Measurements from ENCODE around the gene NCOA6.
"Not testable (repeated sequence)": the region's sequence is repeated elsewhere in the genome, so short reads cannot be mapped to it uniquely, and the experiment has no call there.

NCOA6 gene

DNA sequence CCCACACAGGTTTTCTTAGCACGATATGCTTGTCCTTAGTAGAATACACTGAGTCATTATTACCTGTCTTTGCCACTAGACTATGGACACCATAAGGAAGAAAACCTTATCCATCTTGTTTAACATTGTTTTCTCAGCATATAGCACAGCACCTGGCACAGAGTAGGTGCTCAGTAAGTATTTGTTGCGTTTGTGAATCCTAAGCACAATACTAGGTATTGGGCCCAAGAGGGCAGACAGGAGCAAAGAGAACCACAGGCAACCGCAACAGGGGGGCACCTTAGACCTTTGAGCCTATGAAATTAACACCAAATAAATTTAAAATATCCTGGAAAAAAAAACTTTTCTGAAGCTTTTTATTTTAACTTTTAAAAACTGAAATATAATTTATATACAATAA is 3.7 kb upstream of the NCOA6 start:
- no peak for DNase-seq (ENCODE audit: low spot score)

DNA sequence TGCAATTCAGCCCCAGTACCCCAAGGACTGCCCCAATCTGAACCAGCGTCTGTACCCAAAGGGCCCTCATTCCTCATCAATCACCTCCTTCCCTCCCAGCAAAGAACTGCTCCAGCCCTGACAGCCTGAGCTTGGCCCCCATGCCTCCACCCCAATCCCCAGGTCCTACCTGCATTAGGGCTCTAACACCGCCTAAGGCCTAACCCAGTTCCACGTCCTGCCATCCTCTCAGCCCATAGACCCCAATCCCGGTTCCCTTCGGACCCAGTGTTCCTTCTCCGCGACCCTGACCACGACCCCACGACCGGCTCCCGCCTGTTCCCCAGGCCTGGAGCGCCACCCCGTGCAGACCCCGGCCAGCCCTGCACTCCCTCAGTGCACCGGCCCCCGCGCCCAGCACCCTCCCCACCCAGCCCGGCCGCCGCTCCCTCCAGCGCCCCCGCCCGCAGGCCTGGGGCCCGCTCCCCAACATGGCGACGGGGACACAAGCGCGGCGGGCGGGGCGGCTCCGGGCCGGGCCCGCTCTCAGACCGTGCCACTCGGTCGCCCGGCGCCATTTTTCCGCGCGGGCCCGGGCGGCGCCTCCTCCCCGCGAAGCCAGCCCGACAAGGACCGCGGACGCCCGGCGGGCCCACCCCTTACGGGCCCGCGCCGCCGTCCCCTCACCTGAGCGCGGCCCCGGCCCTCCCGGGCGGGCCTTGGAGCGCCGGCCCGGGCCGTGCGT is 483 bp downstream of the NCOA6 start:
- DNase-seq (ENCODE audit: low spot score): peak; percentile 51

DNA sequence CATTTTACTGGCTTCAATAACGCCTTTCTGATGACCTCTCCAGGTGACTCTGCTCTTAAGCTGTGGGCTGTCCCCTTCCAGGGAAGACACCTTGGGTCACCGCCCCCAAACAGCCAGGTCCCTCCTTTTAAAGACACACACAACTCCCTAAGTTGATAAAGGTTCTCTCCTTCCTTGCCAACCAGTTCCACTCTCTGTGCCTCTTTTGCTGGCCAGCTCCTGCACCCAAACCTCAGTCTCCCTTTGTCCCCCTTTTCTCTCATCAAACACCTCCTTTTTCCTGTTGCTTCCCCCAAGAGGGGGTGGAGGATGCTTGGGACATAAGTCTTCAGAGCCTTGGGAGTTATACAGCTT is 1.0 kb downstream of the NCOA6 start:
- DNase-seq (ENCODE audit: low spot score): peak; percentile 86

DNA sequence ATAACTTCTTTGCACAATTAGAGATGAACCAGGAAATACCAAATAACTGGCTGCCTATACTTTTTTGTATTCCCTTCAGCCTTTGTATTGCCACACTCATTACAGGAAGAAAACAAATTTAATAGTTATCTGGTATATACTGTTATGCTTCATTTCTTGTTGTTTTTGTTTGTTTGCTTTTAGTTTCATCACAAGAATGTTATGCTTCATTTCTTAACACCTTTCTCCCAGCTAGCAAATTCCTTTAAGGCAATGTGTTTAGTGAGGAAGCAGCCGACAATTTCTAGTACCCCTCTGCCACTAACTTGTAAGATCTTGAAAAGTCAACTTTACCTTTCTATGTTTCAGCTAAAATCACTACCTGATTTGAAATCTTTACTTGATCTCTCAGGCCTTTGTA is 1.4 kb downstream of the NCOA6 start:
- no peak for DNase-seq (ENCODE audit: low spot score)

DNA sequence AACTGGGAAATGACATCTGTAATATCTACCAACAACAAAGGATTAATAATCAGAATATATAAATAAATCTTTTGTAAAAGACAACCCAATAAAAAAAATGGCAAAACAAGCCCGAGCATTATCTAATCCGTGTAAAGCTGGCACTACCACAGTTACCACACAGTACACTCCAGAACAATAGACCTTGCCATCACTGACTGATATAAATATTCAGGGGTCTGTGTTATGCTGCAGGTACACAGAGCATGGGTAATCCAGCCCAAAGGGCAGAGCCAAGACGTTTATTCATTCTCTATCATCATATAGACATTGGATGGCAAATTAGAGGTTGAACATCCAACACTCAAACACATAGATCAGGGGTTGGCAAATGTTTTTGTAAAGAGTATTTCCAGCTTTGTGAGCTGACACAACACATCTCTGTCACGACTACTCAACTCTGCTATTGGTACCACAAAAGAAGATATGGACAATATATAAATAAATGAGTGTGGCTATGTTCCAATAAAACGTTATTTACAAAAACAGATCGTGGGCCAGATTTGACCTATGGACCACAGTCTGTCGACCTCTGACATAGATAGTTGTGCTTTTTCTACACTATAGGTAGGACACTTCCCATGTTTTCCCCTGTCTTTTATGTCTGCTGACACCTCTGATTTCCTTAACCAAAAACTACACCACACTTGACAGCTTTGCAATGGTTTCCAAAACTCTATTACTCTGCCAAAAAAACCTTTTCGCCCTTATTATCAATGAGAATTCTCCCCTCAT is 4.5 kb downstream of the NCOA6 start:
- no peak for DNase-seq (ENCODE audit: low spot score)

DNA sequence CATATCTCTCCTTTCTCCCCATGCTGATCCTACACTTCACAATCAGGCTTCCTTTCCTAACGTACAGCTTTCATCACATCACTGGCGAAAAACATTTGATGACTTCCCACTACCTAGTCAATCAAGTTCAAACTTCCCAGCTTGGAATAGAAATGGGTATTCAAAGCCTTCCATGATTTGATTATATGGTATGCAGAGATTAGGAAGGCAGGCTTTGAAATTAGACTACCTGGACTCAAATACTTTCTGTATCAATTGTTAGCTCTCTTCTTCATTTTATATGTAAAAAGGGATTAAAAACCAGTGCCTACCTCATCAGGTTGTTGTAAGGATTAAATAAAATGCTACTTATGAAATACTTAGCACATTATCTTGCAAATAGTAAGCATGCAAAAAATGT is 7.7 kb downstream of the NCOA6 start:
- no peak for DNase-seq (ENCODE audit: low spot score)

DNA sequence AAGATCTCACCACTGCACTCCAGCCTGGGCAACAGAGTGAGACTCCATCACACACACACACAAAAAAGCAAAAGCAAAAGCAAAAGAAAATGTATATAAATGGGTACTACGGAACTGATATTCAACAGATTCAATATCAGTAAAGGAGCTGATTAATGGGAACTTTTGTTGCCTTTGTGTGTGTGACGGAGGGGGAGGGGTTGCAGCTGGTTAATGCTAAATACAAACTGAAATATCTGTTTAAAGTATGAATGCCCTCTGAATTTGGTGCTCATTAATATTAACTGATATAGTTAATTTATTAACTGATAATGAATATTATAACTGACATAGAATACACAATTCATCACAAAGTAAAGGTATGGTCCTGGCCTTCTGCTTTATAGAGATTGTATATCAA is 8.4 kb downstream of the NCOA6 start:
- no peak for DNase-seq (ENCODE audit: low spot score)

DNA sequence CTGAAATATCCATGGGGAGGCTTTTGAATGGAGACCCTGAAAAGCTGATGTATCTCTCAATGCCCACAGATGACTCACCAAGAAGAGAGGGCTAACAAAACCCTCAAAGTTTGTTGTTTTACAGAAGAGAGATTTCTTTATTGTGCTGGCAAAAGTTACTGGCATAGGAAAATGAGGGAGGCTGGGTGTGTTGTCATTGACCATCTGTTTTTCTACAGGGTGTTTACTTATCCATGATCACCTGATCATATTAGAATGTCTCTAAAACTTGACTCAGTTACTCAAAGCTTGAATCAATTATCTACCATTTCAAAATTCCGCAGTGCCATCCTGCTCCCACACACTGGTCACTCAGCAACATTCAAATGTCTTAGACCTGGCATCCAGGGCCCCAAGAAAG is 9.8 kb downstream of the NCOA6 start:
- DNase-seq (ENCODE audit: low spot score): no peak

DNA sequence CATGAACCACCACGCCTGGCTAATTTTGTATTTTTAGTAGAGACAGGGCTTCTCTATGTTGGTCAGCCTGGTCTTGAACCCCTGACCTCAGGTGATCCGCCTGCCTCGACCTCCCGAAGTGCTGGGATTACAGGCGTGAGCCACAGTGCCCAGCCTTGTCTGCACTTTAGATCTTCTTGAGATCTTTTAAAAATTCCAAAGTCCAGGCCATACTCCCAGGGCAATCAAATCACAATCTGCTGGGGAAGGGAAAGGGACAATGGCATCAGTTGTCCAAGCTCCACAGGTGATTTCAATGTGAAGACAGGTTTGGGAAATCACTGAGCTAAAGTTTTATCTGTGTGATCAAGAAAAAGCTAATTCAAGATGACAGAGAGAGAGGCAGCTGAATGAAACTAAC is 16.9 kb downstream of the NCOA6 start:
- DNase-seq (ENCODE audit: low spot score): no peak

DNA sequence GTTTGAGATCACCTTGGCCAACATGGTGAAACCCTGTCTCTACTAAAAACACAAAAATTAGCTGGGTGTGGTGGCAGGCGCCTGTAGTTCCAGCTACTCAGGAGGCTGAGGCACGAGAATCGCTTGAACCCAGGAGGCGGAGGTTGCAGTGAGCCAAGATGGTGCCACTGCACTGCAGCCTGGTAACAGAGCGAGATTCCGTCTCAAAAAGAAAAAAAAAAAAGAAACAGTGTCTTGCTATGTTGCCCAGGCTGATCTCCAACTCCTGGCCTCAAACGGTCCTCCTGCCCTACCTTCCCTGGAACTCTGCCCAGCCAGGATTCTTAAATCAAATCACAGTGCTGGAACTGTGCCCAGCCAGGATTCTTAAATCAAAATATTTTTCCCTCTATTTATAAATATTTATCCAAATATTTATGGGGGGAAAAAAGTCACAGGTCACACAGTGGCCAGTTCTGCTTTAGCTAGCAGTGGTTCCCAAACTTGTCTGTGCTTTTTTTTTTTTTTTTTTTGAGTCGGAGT is 17.4 kb downstream of the NCOA6 start:
- not testable (repeated sequence) for DNase-seq (ENCODE audit: low spot score)

DNA sequence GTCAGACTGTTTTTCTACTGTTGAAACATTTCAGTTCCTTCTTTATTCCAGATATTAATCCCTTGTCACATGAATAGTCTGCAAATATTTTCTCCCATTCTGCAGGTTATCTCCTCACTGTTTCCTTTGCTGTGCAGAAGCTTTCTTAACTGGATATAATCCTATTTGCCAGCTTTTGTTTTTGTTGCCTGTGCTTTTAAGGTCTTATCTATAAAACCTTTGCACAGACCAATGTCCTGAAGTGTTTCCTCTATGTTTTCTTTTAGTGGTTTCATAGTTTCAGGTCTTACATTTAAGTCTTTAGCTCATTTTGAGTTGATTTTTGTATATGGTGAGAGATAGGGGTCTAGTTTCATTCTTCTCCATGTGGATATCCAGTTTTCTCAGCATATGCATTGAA is 19.2 kb downstream of the NCOA6 start:
- DNase-seq (ENCODE audit: low spot score): no peak

DNA sequence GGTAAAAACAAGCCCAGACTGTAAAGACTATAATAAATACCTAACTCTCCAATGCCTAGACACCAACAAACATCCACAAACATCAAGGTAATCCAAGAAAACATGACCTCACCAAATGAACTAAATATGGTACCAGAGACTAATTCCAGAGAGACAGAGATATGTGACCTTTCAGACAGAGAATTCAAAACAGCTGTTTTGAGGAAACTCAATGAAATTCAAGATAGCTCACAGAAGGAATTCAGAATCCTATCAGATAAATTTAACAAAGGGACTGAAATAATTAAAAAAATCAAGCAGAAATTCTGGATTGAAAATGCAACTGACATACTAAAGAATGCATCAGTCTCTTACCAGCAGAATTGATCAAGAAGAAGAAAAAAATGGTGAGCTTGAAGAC is 26.6 kb downstream of the NCOA6 start:
- DNase-seq (ENCODE audit: low spot score): no peak

DNA sequence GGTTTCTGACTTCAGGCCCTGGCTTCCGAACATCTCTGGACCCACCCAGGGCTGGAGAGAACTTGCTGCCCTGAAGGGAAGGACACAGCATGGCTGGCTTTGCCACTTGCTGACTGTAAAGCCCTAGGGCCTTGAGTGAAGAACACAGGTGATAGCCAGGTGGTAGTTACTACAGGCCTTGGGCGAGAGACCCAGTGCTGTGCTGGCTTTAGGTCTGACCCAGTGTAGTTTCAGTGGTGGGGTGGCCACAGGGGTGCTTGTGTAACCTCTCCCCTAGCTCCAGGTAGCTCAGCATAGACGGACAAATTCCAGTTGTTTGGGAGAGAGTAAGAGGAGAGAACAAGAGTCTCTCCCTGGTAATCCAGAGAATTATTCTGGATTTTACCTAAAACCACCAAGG is 27.1 kb downstream of the NCOA6 start:
- no peak for DNase-seq (ENCODE audit: low spot score)

DNA sequence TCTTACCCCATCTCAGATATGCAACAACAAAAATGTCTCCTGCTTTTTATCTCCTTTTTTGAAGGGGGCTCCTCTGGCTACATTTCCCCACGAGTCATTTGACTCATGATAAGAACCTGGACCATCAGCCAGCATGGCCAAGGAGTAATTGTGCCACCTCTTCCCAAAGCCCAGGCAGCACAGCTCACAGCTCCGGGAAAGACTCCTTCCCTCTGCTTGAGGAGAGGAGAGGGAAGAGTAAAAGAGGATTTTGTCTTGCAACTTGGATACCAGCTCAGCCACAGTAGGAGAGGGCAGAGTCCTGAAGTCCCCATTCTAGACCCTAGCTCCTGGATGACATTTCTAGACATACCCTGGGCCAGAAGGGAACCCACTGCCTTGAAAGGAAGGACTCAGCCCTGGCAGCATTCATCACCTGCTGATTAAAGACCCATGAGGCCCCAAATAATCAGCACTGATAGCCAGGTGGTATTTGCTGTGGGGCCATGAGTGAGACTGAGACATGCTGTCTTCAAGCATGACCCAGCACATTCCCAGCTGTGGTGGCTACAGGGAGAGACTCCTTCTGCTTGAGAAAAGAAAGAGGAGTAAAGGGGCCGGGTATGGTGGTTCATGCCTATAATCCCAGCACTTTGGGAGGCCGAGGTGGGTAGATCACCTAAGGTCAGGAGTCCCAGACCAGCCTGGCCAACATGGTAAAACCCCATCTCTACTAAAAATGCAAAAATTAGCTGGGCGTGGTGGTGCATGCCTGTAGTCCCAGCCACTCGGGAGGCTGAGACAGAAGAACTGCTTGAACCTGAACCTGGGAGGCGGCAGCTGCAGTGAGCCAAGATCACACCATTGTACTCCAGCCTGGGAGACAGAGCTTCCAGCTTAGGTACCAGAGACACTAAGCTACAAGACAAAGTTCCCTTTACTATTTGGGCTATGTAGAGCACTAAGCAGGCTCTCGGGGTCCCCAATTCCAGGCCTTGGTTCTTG is 28.1 kb downstream of the NCOA6 start:
- no peak for DNase-seq (ENCODE audit: low spot score)

DNA sequence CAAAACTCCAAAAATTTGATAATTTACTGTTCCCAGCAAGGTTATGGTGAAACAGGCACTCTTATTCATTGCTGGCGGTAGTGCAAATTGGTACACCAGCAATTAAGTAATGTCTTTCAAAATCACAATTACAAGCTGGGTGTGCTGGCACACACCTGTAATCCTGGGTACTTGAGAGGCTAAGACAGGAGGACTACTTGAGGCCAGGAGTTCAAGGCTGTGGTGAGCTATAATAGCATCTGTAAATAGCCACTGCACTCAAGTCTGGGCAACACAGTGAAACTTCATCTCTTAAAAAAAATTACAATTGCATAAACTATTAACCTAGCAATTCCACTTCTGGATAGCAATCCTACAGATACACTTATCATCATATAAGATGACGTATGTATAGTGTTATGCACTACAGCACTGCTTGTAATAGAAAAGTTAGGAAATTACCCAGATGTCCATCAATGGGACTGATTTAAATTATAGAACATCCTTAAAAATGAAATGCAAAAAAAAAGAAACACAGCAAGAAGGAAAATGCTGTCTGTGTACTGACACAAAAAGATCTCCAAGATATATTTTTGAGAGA is 31.4 kb downstream of the NCOA6 start:
- no peak for DNase-seq (ENCODE audit: low spot score)

DNA sequence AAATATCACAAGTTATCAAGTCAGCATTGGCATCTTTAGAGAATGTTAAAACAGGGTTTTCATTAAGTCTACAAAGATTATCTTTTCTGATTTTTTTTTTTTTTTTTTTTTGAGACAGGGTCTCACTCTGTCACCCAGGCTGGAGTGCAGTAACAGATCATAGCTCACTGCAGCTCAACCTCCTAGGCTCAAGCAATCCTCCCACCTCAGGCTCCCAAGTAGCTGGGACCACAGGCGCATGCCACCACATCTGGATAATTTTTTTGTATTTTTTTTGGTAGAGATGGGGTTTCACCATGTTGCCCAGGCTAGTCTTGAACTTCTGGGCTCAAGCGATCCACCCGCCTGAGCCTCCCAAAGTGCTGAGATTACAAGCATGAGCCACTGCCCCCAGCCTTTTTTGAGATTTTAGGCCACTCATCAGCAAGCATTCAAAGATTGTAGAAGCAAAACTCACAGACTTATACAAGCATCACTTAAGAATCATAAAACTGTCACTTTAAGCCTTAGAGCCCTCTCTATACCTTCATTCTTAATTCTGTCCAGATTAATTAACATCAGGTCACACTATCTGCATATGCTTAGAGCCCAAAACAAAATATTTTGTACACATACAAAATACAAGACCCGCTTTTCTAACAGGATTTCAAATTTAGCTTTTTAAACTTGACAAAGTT is 32.6 kb downstream of the NCOA6 start:
- no peak for DNase-seq (ENCODE audit: low spot score)

DNA sequence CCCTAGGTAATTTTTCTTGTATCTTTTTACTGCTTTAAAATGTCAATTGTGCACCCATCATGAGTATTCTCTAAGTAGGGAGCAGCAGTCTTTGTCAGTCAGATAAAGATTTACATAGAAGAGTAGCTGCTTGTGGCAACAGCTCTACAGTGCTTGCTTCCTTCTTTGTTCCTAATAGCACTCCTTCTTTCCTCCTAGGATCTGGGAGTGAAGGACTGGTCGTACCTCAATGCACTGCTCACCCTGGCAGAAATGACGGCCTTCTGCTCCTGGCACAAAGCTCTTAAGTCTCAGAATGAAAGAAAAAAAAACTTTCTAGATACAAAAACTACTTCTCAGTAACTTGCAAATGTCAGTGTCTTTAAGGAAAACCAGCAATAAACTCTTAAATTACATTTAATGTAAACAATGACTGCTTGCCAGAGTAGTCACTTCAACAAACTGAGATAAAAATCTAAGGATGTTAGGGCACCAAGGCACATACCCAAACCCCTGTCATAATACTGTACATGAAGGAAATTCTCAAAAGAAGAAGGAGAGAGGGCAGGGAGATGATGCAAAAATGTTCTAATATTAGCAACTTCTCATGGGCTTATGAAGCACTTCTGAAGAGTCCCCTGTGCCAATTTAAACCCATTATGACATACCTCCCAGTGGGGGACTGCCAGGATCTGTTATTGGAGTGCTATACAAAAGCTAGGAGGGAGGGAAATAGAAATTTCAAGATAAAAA is 34.0 kb downstream of the NCOA6 start:
- DNase-seq (ENCODE audit: low spot score): no peak

DNA sequence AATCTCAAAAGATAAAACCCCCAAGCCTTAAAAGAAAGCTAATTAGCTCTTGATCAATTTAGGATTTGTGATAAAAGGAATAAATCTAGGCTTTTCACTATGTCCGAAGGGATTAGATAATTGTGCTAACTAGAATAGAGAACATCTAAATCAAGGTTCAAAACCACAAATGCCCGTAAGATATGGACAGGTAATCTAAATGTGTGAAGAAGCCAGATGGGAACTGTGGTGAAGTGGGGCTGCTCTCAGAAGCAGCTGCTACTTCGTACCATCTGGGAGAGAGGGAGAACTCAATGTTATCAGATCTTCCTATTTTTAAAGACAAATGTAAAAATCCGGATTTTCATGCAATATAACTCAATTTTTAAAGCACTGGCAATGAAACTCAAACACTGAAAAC is 44.2 kb downstream of the NCOA6 start:
- DNase-seq (ENCODE audit: low spot score): no peak

DNA sequence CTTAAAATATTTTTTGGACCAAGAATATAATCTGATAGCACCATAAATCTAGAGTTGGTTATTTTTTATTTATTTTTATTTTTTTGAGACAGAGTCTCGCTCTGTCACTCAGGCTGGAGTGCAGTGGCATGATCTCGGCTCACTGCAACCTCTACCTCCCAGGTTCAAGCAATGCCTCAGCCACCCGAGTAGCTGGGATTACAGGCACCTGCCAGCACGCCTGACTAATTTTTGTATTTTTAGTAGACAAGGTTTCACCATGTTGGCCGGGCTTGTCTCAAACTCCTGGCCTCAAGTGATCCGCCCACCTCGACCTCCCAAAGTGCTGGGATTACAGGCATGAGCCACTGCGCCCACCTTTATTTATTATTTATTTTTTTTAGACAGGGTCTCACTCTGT is 45.2 kb downstream of the NCOA6 start:
- DNase-seq (ENCODE audit: low spot score): not testable (repeated sequence)

DNA sequence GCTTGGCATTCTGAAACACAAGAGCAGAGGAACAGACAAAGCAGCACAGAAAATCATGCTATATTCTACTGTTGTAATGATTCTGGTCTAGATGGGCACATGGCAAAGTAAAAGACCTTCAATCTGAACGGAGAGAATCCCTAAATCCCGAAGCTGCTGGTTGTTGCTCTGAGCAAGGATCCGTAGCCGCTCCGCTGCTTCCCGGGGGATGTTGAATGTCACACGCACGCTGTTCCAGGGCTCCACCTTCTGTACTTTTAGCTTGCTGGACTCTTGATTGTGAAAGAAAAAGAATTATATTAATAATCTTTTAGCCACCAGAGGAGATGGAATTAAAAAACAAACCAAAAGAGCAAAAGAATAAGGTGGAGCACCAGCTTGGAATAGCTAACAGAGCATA is 49.3 kb downstream of the NCOA6 start:
- no peak for DNase-seq (ENCODE audit: low spot score)

DNA sequence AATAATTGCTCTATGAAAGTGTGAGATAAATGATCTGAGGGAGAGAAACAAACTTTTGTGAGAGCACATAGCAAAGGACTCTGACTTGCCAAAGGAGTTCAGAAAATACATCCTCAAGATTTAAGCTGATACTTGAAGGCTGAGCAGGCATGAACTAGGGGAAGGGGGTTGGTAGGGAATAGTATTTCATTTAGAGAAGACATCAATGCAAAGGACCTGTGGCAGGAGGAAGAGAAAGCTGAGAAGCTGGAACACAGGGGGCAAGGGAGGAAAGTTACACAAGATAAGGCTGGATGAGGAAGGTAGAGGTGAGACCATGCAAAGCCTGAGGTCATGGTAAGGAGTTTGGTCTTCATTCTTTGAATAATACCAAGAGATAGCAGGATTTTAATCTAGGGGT is 50.6 kb downstream of the NCOA6 start:
- no peak for DNase-seq (ENCODE audit: low spot score)

Measured in HuH-7.5 (cell line).